Transverse colon (tissue), 3 donors: ENCODE results near the gene THRA.

ENCODE experiments used
- CTCF ChIP-seq, 5 experiments: fragments of 200-600 bp in 3 of 5; fragments of 450-650 bp in 2 of 5; sonication (generic) in 3 of 5; IDR thresholded peaks; 1 replicate in 2 of 5; 2 replicates in 3 of 5; pipeline ENCODE4 v1.5.1; 2016 to 2017; ENCODE audit warnings: antibody characterized with exemption in 5 of 5, inconsistent platforms in 3 of 5, mild to moderate bottlenecking in 2 of 5, moderate library complexity in 1 of 5
- EP300 ChIP-seq: sonication (generic); formaldehyde crosslinking; IDR thresholded peaks from one replicate; pipeline ENCODE4 v1.6.1; 2017; ENCODE audit warnings: antibody characterized with exemption, low read depth
- POLR2A ChIP-seq: fragments of 450-650 bp; IDR thresholded peaks from one replicate; pipeline ENCODE4 v1.6.1; 2016; ENCODE audit warnings: antibody characterized with exemption, mild to moderate bottlenecking, moderate library complexity

DNA sequence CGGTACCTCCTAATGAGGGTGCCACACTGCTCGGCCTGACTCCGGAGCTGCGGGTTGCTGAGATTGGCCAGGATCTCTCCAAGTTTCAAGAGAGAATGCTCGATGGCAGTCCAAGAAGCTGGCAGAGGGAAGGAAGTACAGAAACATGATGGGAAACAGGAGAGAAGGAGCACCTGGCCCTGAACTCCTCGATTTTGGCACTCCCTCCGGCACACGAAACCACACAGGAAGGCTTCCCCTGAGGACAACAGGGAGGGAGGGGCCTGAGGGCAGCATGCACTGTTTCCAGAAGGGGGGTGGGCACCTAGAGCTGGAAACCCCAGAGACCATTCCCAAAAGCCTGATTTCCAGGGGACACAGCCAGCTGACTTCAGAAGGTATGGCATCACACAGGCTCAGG lies 29.4 kb upstream of the THRA start:
- TF ChIP-seq POLR2A (no peak), CTCF (IDR thresholded peaks at IDR 0.05) (no peak), EP300 (no peak)
